ENCODE measurements around the gene NUDT16L1. TPM values are rescaled to one million over a fixed set of nuclear protein-coding genes. Genes with fewer than 3 reads are reported as not detected.
"Not testable (repeated sequence)": the region's sequence is repeated elsewhere in the genome, so short reads cannot be mapped to it uniquely, and the experiment has no call there.

The NUDT16L1 gene
- total RNA-seq, 1 experiment from 2014 or later: 26.7 TPM

DNA sequence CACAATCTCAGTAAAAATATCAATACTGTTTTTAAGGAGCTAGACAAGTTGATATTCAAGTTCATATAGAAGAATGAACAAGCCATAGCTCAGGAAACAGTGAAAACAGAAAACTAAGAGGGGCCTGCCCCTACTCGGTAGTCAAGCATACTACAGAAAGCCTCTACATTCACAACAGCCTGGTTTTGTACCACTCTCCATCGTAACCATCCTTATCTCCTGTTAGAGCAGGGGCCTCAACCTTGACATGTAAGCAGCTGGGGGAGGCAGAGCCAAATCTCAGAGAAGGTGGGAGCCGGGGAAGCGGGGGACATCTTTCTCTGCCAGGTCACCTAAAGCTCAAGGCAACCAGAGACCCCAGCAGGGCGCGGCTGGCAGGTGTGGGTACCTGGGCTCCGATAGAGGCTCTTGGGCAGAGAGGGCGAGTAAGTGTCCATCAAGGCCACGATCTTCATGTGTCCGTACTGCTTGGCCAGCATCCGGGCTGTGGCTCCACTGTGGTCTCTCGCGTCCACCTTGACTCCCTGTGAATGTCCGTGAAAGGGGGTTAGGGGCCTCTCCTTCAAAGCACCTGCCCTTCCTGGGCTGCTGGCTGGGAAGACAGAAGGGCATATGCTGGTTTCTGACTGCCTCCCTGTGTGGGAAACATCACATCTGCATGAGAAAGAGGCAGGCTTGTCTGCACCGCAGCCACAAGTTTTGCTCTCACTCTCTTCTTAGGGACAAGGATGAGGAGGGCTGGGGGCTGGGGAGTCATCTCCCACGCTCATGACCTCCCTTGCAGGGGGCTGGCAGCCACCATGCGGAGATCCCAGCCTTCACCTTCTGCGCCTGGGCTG lies 20.5 kb downstream of the NUDT16L1 start:
- no peak for DNase-seq (ENCODE audit: low read depth)

DNA sequence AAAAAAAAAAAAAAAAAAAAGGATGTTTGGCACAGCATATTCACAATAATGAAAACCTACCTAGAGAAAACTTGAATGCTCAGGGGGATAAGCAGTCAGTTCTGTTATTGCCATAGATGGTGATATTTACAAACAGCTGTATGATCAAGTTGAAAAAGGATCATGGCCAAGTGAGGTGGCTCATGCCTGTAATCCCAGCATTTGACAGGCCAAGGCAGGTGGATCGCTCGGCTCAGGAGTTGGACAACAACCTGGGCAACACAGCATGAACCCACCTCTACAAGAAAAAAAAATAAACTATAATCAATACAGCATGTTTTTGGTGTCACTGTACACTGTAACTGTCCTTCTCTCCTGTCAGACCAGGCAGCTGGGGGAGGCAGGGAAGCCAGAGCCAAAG lies 21.6 kb downstream of the NUDT16L1 start:
- DNase-seq (ENCODE audit: low read depth): no peak

GRCh38 chr16:4718466-4718865 lies 25.1 kb downstream of the NUDT16L1 start:
- DNase-seq (ENCODE audit: low read depth): no peak

DNA sequence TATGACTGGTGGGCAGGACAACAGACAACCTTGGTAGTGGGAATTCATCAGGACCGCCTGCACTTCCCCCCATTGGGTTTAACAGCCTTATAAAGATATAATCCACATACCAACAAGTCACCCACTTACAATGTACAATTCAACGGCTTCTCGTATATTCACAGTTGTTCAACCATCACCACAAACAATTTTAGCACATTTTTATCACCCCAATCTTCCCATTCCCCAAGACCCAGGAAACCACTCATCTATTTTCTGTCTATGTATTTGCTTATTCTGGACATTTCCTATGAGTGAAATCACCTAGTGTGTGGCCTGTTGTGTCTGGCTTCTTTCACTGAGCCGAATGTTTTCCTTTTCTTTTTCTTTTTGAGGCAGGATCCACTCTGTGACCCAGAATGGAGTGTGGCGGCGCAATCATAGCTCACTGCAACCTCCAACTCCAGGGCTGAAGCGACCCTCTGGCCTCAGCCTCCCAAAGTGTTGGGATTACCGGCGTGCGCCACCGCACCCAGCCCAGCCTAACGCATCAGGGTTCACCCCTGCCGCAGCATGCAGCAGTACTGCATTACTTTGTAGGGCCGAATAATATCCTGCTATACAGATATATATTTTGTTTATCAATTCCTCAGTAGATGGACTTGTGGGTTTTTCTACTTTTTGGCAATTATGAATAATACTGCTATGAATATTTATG lies 29.9 kb downstream of the NUDT16L1 start:
- no peak for DNase-seq (ENCODE audit: low read depth)

DNA sequence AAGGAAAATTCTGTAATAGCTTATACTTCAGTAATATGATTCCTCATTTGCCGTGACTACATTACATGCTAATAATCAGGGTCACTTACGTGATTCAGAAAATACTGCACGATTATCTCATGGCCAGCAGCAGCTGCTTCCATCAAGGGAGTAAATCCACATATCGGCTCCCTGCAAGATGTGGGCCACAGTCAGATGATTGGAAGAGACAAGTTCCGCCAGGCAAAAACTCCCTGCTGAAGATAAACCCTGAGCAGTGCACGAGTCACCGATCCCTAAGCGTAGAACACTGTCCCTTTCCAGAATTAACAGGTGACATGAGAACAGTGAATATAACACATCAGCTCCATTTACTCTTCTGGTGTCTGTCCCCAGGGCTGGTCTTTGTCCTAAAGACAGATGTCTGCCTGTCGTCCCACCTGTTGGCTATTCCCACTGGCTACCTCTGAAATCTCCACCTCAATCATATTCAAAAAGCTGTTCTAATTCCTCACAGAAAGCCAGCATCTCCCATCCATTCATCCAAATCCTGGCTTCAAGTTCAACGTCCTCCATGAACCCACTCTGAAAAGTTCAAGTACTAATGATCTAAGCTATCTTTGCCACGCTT lies 31.4 kb downstream of the NUDT16L1 start:
- no peak for DNase-seq (ENCODE audit: low read depth)

DNA sequence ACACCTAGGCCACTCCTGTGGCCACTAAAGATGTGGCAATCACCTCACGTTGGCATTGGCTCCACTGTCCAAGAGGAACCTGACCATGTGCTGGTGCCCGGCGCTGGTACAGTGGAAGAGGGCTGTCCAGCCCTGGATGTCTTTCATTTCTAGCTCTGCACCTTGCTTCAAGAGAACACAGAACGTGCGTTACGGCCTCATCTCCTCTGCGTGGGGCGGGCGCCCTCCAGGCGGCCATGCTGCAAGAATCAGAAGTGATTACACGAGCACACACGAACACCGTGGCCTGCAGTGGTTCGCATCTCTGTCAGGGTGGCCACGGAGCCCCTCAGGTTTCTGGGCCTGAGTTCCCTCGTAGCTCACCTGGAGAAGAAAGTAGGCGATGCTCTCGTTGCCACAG lies 33.3 kb downstream of the NUDT16L1 start:
- no peak for DNase-seq (ENCODE audit: low read depth)

DNA sequence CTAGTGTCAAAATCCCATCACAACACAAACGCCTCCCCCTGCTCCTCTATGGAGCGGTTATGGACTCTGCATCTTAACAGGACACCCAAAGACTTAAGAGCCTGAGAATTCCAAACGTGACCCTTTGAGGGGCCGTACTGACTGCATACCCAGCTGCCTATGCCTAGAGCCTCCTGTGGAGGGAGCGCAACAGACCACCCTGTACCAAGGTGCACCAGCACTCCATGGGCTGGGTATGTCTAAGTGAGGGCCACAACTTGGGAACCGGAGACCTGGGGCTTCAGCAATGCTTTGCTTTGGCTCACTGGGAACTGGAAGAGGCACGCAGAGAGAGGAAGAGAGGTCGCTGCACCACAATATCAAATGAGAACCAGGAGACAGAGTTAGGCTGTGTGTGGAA lies 35.3 kb downstream of the NUDT16L1 start:
- no peak for DNase-seq (ENCODE audit: low read depth)

- no peak for DNase-seq (ENCODE audit: low read depth)
Measured at GRCh38 chr16:4729876-4730275, 36.5 kb downstream of the NUDT16L1 start.

DNA sequence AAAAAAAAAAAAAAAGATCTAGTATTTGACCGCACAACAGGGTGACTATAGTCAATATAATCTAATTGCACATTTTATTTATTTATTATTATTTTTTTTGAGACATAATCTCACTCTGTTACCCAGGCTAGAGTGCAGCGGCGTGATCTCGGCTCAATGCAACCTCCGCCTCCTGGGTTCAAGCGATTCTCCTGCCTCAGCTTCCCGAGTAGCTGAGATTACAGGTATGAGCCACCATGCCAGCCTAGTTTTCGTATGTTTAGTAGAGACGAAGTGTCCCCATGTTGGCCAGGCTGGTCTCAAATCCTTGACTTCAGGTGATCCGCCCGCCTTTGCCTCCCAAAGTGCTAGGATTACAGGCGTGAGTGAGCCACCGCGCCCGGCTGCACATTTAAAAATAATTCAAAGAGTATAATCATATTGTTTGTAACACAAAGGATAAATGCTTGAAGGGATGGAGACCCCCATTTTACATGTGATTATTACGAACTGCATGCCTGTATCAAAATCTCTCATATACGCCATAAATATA lies 39.9 kb downstream of the NUDT16L1 start:
- no peak for DNase-seq (ENCODE audit: low read depth)

GRCh38 chr16:4733747-4734062 lies 40.3 kb downstream of the NUDT16L1 start:
- DNase-seq (ENCODE audit: low read depth): no peak

- peak; percentile 97 for DNase-seq (ENCODE audit: low read depth)
Measured at GRCh38 chr16:4734063-4734729, 40.8 kb downstream of the NUDT16L1 start, which contains the start of the genes ANKS3 and DNAAF8. TSS of gene ANKS3 (minus strand) at chr16:4734271. CDS start at chr16:4730149, 4,122 bp downstream. TSS of gene DNAAF8 (plus strand) at chr16:4734537. CDS start at chr16:4736515, 1,978 bp downstream.

DNA sequence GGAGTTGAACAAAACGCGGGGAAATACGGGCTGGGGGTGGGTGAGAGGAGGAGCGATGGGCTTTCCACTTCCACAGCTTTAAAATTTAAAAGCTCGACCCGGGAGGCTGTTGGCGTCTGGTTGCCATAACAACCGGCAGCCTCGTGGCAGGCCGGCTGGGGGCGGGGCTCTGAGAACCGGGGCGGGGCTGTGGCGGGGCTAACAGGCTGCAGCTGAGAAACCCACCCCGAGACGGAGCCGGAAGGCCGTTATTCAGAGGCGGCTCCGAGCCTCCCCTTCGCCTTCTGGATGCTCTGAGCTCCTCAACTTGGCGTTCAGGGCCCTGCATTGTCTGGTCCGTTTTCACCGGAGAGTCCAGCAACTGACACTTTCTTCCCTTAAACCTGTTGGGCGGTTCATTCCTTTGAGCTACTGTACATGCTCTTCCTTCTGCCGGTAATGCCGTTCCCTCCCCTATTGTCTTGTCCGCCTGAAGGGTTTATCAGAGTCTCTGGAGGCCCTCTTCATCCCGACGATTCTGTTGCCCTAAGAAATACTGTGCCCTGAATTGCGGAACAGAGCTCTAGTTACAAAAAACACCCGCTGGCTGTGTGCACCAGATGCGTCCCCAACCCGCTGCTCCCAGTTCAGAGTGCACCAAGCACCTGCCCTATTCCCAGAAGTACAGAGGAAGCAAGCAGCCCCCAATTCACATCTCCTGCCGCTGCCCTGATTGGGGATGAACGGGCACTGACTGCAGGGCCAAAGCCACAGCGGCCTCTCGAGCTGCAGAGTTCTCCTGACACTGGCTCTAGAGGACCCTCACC lies 41.6 kb downstream of the NUDT16L1 start:
- peak; percentile 84 for DNase-seq (ENCODE audit: low read depth)

DNA sequence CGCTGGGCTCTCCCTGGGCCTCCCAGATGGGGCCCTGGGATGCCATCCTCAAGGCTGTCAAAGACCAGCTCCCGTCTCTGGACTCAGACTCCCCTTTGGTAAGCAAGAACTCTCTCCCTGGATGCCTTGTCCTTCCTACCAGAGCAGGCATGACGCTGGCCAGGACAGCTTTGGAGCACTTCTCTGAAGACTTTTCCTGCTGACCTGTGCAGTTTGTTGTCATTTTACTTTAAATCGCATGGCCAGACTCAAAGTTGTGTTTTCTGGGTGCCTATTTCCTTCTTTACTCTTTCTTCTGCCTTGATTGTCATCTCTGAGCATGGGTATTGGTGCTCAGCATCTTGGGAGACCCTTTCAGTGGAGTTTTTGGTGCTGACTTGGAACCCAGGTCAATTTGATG lies 43.2 kb downstream of the NUDT16L1 start:
- no peak for DNase-seq (ENCODE audit: low read depth)

- DNase-seq (ENCODE audit: low read depth): no peak
Measured at GRCh38 chr16:4737545-4737944, 44.2 kb downstream of the NUDT16L1 start.

GRCh38 chr16:4738370-4738769 lies 45.0 kb downstream of the NUDT16L1 start:
- DNase-seq (ENCODE audit: low read depth): not testable (repeated sequence)

DNA sequence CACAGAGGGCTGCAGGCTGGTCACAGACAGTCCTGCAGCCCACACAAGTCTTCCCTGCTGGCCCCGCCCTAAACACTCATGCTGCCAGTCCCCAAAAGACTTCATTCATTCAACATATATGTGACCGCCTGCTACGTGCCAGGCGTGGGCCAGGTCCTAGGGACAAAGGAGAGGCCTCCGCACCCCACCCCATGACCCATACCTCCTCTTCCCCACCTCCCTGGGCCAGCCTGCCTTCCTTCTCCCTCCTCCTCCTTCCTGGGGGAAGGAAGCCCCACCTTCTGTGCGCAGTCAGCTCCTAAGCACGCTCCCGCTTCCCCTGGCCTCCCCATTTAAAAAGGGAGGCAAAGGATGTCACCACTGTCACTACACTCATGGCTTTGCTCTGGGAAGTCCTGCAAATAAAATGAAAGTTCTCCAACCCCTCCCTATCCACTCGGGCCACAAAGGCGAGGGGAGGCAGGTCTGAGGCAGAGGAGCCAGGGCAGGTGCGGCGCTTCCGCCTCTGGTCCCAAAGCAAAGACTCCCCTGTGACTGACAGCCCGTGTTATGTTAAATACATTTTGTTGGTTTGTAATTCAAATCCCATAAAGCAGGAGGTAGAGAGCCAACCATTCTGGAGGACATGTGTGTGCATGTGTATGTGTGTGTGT lies 50.0 kb downstream of the NUDT16L1 start:
- no peak for DNase-seq (ENCODE audit: low read depth)

- DNase-seq (ENCODE audit: low read depth): no peak
Measured at GRCh38 chr16:4744555-4745273, 51.4 kb downstream of the NUDT16L1 start.

- no peak for DNase-seq (ENCODE audit: low read depth)
Measured at GRCh38 chr16:4745274-4745569, 51.9 kb downstream of the NUDT16L1 start.

All from Daoy (cell line).